Upper lobe of left lung (tissue), 4 donors: ENCODE results near the gene PRICKLE2.

ENCODE experiments used
- CTCF ChIP-seq, 6 experiments: fragments of 450-650 bp in 4 of 6; fragments of 200-600 bp in 2 of 6; sonication (generic) in 2 of 6; IDR thresholded peaks; one replicate each; pipeline ENCODE4 v1.5.1; 2016 to 2019; ENCODE audit warnings: antibody characterized with exemption in 6 of 6
- POLR2A ChIP-seq, 4 donors: fragments of 450-650 bp; IDR thresholded peaks; one replicate each; pipeline ENCODE4 v1.5.1; 2016 to 2017; ENCODE audit warnings: antibody characterized with exemption in 4 of 4, mild to moderate bottlenecking in 2 of 4

DNA sequence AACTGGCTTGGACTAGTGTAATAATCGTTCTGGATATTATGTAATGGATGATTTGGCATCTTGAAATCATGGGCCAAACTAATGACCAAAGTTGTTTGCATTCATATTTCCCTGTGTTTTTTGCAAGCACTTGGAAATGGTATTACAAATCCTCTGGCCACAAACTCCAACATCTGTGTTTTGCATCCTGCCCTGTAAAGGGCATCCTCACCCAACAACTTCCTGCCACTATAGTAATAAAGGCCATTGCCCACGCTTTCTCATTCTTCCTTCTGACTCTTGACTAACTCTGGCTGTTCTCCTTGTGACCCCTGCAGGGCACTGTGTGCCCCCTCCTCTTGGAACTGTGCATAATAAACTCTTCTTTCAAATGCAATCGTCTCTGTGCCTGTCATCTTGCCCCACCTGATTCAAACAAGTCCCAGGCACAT, 176.6 kb downstream of the PRICKLE2 start:
- TF ChIP-seq CTCF (IDR thresholded peaks at IDR 0.05), result no peak
- no peak for TF ChIP-seq POLR2A (IDR thresholded peaks at IDR 0.05)
